GM12878 (cell line): ENCODE measurements around the gene LST1. TPM values are rescaled to one million over a fixed set of nuclear protein-coding genes. Genes with fewer than 3 reads are reported as not detected.

Source experiments
- CHD2 ChIP-seq: IDR thresholded peaks from 2 replicates; pipeline ENCODE4 v1.6.1; 2011; ENCODE audit warnings: low read depth, low read length, improper control_type of control experiment, borderline replicate concordance
- CREB1 ChIP-seq: IDR thresholded peaks from 2 replicates; pipeline ENCODE4 v1.6.1; 2012; ENCODE audit warnings: low read depth, mild to moderate bottlenecking, inconsistent platforms
- CREM ChIP-seq: IDR thresholded peaks from 2 replicates; pipeline ENCODE4 v1.6.1; 2014; ENCODE audit warnings: antibody characterized with exemption, low read depth
- E2F4 ChIP-seq: IDR thresholded peaks from 2 replicates; pipeline ENCODE4 v1.6.1; 2012; ENCODE audit warnings: low read depth, low read length, improper control_type of control experiment
- EED ChIP-seq: sonication (generic); IDR thresholded peaks from 2 replicates; pipeline ENCODE4 v1.6.1; 2016; ENCODE audit warnings: antibody characterized with exemption, low read depth
- ETV6 ChIP-seq, 2 experiments: fragments of 450-650 bp in 1 of 2; IDR thresholded peaks in 1 of 2; conservative IDR thresholded peaks in 1 of 2; 2 replicates each; pipeline ENCODE4 v1.6.1; 2014; ENCODE audit warnings: antibody characterized with exemption in 1 of 2, borderline replicate concordance in 1 of 2, low read depth in 1 of 2, mild to moderate bottlenecking in 1 of 2, moderate library complexity in 1 of 2
- HDGF ChIP-seq: fragments of 450-650 bp; IDR thresholded peaks from 2 replicates; pipeline ENCODE4 v1.6.1; 2016; ENCODE audit warnings: antibody characterized with exemption
- IKZF1 ChIP-seq: fragments of 450-650 bp; conservative IDR thresholded peaks from 2 replicates; pipeline ENCODE4 v1.6.1; 2017; ENCODE audit warnings: antibody characterized with exemption, mild to moderate bottlenecking
- MLLT1 ChIP-seq: fragments of 450-650 bp; IDR thresholded peaks from 2 replicates; pipeline ENCODE4 v1.6.1; 2016; ENCODE audit warnings: mild to moderate bottlenecking
- NKRF ChIP-seq: fragments of 450-650 bp; conservative IDR thresholded peaks from 2 replicates; pipeline ENCODE4 v1.6.1; 2017; ENCODE audit warnings: mild to moderate bottlenecking, moderate library complexity
- NR2C2 ChIP-seq: IDR thresholded peaks from 2 replicates; pipeline ENCODE4 v1.6.1; 2011; ENCODE audit warnings: borderline replicate concordance, low read depth; ENCODE audit not compliant: control insufficient read depth, insufficient read length
- POU2F2 ChIP-seq: IDR thresholded peaks from 3 replicates; pipeline ENCODE4 v1.6.1; 2011; ENCODE audit warnings: low read depth, mild to moderate bottlenecking, low read length, borderline replicate concordance
- RAD21 ChIP-seq: IDR thresholded peaks from 2 replicates; pipeline ENCODE4 v1.6.1; 2011; ENCODE audit warnings: mild to moderate bottlenecking, low read depth, low read length, moderate library complexity; ENCODE audit not compliant: insufficient read depth
- SMC3 ChIP-seq: IDR thresholded peaks from 2 replicates; pipeline ENCODE4 v1.6.1; 2011; ENCODE audit warnings: low read length, improper control_type of control experiment, borderline replicate concordance
- TAF1 ChIP-seq: IDR thresholded peaks from 2 replicates; pipeline ENCODE4 v1.6.1; 2011; ENCODE audit warnings: mild to moderate bottlenecking, low read depth, low read length, borderline replicate concordance
- TCF12 ChIP-seq: IDR thresholded peaks from 2 replicates; pipeline ENCODE4 v1.6.1; 2011; ENCODE audit warnings: low read depth, mild to moderate bottlenecking, low read length
- polyA plus RNA-seq, 11 experiments: library from polyadenylated mRNA; depleted of rRNA in 4 of 11; unstranded in 6 of 11; stranded (reverse) in 5 of 11; fragments of >200 nt; fragmentation: Nextera tagmentation in 4 of 11; fragmentation: Illumina TruSeq in 1 of 11; extraction: Ambion mirVana in 4 of 11; extraction: Trizol in 1 of 11; gene quantifications; 1 replicate in 1 of 11; 2 replicates in 10 of 11; pipeline versions ENCODE4 v1.2.1 to v1.2.3, GENCODE V29; 2011 to 2016; ENCODE audit warnings: inconsistent platforms in 2 of 11, missing spikeins in 2 of 11, low read depth in 1 of 11
- total RNA-seq, 4 experiments: library from RNA; depleted of rRNA in 3 of 4; stranded (reverse); fragments of >200 nt in 3 of 4; fragmentation: Illumina TruSeq in 1 of 4; extraction: Trizol in 1 of 4; gene quantifications; 2 replicates each; pipeline versions ENCODE4 v1.2.1 to v1.2.3, GENCODE V29; 2013 to 2021
- TF ChIP-seq, protein P1 (sequence below): IDR thresholded peaks from 2 replicates; pipeline ENCODE4 v1.6.1; 2012; ENCODE audit warnings: improper control_type of control experiment, low read depth, low read length; ENCODE audit not compliant: insufficient replicate concordance

The LST1 gene
- total and polyA plus RNA-seq, 10 of the 15 experiments (the other 5 are each of a cell fraction or from before 2014, with no cell fraction given): 4.1 to 35.5 (median 16.4) TPM

DNA sequence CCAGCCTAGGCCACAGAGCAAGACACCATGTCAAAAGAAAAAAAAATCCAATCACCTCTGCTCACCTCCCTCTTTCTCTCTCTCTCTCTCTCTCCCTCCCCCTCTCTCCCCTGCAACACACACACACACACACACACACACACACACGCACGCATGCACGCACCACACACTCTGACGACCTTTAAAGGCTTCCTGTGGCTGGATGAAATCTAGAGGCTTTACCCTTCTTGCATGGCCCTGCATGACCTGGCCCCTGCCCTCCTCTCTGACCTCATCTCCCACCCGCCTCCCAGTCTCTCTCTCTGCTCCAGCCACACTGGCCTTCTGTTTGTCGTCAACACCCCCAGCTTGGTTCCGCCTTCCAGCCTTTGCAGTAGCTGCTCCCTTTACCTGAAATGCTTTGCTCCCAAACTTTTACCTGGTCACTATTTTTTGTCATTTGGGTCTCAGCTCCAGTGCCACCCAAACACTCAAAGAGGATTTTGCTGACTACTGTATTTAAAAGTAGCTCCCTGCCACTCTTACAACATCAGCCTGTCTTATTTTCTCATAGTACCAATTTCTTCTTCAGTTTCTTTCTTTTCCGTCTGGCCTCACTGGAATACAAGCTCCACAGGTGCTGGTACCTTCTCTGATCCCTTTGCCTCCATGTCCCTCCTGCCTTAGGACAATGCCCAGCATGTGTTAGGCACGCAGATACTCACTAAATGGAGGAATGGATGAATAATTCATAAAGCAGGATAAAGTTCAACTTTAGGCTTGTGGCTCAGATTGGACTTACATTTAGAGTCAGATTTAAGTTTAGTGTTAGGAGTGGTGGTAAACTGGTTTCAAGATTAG lies 18.3 kb upstream of the LST1 start (continued):
- TF ChIP-seq, protein P1, sequence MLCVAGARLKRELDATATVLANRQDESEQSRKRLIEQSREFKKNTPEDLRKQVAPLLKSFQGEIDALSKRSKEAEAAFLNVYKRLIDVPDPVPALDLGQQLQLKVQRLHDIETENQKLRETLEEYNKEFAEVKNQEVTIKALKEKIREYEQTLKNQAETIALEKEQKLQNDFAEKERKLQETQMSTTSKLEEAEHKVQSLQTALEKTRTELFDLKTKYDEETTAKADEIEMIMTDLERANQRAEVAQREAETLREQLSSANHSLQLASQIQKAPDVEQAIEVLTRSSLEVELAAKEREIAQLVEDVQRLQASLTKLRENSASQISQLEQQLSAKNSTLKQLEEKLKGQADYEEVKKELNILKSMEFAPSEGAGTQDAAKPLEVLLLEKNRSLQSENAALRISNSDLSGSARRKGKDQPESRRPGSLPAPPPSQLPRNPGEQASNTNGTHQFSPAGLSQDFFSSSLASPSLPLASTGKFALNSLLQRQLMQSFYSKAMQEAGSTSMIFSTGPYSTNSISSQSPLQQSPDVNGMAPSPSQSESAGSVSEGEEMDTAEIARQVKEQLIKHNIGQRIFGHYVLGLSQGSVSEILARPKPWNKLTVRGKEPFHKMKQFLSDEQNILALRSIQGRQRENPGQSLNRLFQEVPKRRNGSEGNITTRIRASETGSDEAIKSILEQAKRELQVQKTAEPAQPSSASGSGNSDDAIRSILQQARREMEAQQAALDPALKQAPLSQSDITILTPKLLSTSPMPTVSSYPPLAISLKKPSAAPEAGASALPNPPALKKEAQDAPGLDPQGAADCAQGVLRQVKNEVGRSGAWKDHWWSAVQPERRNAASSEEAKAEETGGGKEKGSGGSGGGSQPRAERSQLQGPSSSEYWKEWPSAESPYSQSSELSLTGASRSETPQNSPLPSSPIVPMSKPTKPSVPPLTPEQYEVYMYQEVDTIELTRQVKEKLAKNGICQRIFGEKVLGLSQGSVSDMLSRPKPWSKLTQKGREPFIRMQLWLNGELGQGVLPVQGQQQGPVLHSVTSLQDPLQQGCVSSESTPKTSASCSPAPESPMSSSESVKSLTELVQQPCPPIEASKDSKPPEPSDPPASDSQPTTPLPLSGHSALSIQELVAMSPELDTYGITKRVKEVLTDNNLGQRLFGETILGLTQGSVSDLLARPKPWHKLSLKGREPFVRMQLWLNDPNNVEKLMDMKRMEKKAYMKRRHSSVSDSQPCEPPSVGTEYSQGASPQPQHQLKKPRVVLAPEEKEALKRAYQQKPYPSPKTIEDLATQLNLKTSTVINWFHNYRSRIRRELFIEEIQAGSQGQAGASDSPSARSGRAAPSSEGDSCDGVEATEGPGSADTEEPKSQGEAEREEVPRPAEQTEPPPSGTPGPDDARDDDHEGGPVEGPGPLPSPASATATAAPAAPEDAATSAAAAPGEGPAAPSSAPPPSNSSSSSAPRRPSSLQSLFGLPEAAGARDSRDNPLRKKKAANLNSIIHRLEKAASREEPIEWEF: no peak
- TF ChIP-seq NR2C2 (no peak), CHD2 (0 out of 2 replicates have a peak, but pooled peaks have one; percentile 18), NKRF (no peak), POU2F2 (peak; percentile 26; the same call in 1 of the 3 replicates), CREB1 (no peak), IKZF1 (0 out of 2 replicates have a peak, but pooled peaks have one; percentile 12), TAF1 (no peak), RAD21 (no peak), CREM (peak; percentile 71; the same call in 1 of the 2 replicates), E2F4 (no peak), EED (peak; percentile 84), MLLT1 (no peak), ETV6 (conservative IDR thresholded peaks at IDR 0.05 in 1 of 2, IDR thresholded peaks at IDR 0.05 in 1 of 2; ENCODE audit: borderline replicate concordance in 1 of 2, low read depth in 1 of 2) (peak in 1 of 2 experiments; percentile 72; a peak in 2 of 4 replicates), SMC3 (no peak), TCF12 (peak; percentile 43; the same call in 1 of the 2 replicates), HDGF (peak; percentile 82)
